Measurements from ENCODE around the gene CAPZB.
A peak's percentile ranks its signal among the peaks of the same experiment; 100 is the strongest.

Gene CAPZB

GRCh38 chr1:19367584-19368041 is 117.7 kb downstream of the CAPZB start:
- no peak for DNase-seq (ENCODE audit: low spot score)

- DNase-seq (ENCODE audit: low spot score): no peak
Observed at GRCh38 chr1:19366599-19367536, 118.5 kb downstream of the CAPZB start.

GRCh38 chr1:19365721-19366120 is 119.6 kb downstream of the CAPZB start:
- DNase-seq (ENCODE audit: low spot score): no peak

- DNase-seq (ENCODE audit: low spot score): no peak
Observed at GRCh38 chr1:19363536-19364152, 121.7 kb downstream of the CAPZB start.

- peak; percentile 69 for DNase-seq (ENCODE audit: low spot score)
Observed at GRCh38 chr1:19361611-19362147, 123.7 kb downstream of the CAPZB start.

- DNase-seq (ENCODE audit: low spot score): no peak
Observed at GRCh38 chr1:19360843-19361610, 124.3 kb downstream of the CAPZB start.

GRCh38 chr1:19360432-19360831 is 124.9 kb downstream of the CAPZB start:
- DNase-seq (ENCODE audit: low spot score): no peak

- DNase-seq (ENCODE audit: low spot score): no peak
Observed at GRCh38 chr1:19360016-19360415, 125.3 kb downstream of the CAPZB start.

- DNase-seq (ENCODE audit: low spot score): no peak
Observed at GRCh38 chr1:19359357-19359756, 126.0 kb downstream of the CAPZB start.

GRCh38 chr1:19358710-19359109 is 126.6 kb downstream of the CAPZB start:
- no peak for DNase-seq (ENCODE audit: low spot score)

GRCh38 chr1:19357299-19357986 is 127.9 kb downstream of the CAPZB start:
- peak; percentile 50 for DNase-seq (ENCODE audit: low spot score)

GRCh38 chr1:19356266-19356665 is 129.1 kb downstream of the CAPZB start:
- DNase-seq (ENCODE audit: low spot score): no peak

- DNase-seq (ENCODE audit: low spot score): no peak
Observed at GRCh38 chr1:19354531-19354981, 130.8 kb downstream of the CAPZB start.

GRCh38 chr1:19353596-19353995 is 131.7 kb downstream of the CAPZB start:
- DNase-seq (ENCODE audit: low spot score): no peak

- DNase-seq (ENCODE audit: low spot score): no peak
Observed at GRCh38 chr1:19352839-19353238, 132.5 kb downstream of the CAPZB start.

GRCh38 chr1:19351873-19352272 is 133.5 kb downstream of the CAPZB start:
- no peak for DNase-seq (ENCODE audit: low spot score)

GRCh38 chr1:19350566-19350965 is 134.8 kb downstream of the CAPZB start:
- DNase-seq (ENCODE audit: low spot score): no peak

GRCh38 chr1:19349999-19350398 is 135.3 kb downstream of the CAPZB start:
- no peak for DNase-seq (ENCODE audit: low spot score)

GRCh38 chr1:19348441-19349198 is 136.7 kb downstream of the CAPZB start:
- no peak for DNase-seq (ENCODE audit: low spot score)

GRCh38 chr1:19347533-19348172 is 137.7 kb downstream of the CAPZB start:
- no peak for DNase-seq (ENCODE audit: low spot score)

Measured in SW480 (cell line).